Measurements from ENCODE around the gene PPP1R1A.

Gene PPP1R1A

GRCh38 chr12:54616933-54617680, 28.6 kb upstream of the PPP1R1A start:
- Histone ChIP-seq H3K9me3 (ENCODE audit: control insufficient read depth in 1 of 2, low read length in 2 of 2) (no peaks in the 10 kb centered on the region), H3K36me3 (ENCODE audit: control insufficient read depth in 1 of 2, insufficient read depth in 2 of 2, low read length in 2 of 2) (no peaks in the 10 kb centered on the region), H3K4me1 (ENCODE audit: control insufficient read depth in 1 of 2, insufficient read depth in 2 of 2, low read length in 2 of 2) (no peaks in the 10 kb centered on the region), H3K27ac (ENCODE audit: low read length) (no peak overlapping the region), H3K4me3 (ENCODE audit: low read depth in 1 of 2, low read length in 2 of 2) (no peak overlapping the region), H3K27me3 (ENCODE audit: low read depth, low read length) (no peaks in the 10 kb centered on the region)

DNA sequence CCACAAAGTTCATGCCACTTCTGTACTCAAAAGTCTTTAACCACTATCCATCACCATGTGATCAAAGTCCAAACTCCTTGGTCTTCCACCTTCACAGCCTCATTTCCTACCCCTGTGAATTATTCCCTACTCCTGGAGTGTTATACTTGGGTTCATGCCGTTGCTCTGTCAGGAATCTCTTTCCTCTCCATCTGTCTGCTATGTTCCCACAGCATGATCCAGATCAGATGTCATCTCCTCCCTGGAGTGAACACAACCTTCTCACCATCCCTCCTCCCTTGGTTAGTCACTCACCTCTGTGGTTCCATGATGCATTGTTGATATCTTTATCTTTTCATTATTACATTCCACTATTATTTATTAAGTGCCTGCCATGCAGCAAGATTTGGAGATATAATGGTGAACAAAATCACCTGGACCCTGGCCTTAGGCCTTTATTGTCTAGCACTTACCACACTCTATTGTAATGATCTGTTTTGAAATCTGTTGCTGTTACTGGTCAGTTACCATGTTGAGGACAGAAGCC, 23.8 kb upstream of the PPP1R1A start:
- Histone ChIP-seq H3K27me3 (ENCODE audit: low read depth, low read length) (no peaks in the 10 kb centered on the region), H3K36me3 (ENCODE audit: control insufficient read depth in 1 of 2, insufficient read depth in 2 of 2, low read length in 2 of 2) (no peaks in the 10 kb centered on the region), H3K4me1 (ENCODE audit: control insufficient read depth in 1 of 2, insufficient read depth in 2 of 2, low read length in 2 of 2) (no peaks in the 10 kb centered on the region), H3K4me3 (ENCODE audit: low read depth in 1 of 2, low read length in 2 of 2) (no peak overlapping the region), H3K27ac (ENCODE audit: low read length) (no peak overlapping the region), H3K9me3 (ENCODE audit: control insufficient read depth in 1 of 2, low read length in 2 of 2) (no peaks in the 10 kb centered on the region)

DNA sequence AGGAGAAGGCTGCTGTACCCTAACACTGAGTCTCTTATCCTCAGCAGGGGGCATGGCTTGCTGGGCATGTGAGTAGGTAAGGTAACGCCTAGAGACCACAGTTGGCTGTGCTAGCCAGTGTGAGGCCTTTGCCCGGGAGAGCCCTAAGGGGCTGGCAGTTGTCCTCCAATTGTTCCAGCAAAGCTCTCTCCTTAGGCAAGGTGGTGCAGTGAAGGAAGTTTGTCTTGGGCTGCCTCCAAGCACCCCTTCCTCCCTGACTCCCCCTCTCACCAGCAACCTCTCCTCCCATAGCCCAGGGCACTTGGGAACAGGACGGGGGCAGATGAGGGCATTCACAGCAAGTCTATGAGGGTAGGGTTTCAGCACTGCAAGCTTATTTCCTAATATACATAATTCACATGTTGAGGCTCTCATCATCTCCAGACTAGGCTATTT, 23.3 kb upstream of the PPP1R1A start:
- H3K27ac ChIP-seq (ENCODE audit: low read length) = no peak overlapping the region
- H3K4me1 ChIP-seq (ENCODE audit: control insufficient read depth in 1 of 2, insufficient read depth in 2 of 2, low read length in 2 of 2) = no peaks in the 10 kb centered on the region
- no peaks in the 10 kb centered on the region for H3K27me3 ChIP-seq (ENCODE audit: low read depth, low read length)
- H3K4me3 ChIP-seq (ENCODE audit: low read depth in 1 of 2, low read length in 2 of 2) = no peak overlapping the region
- H3K36me3 ChIP-seq (ENCODE audit: control insufficient read depth in 1 of 2, insufficient read depth in 2 of 2, low read length in 2 of 2) = no peaks in the 10 kb centered on the region
- no peaks in the 10 kb centered on the region for H3K9me3 ChIP-seq (ENCODE audit: control insufficient read depth in 1 of 2, low read length in 2 of 2)

- Histone ChIP-seq H3K27me3 (ENCODE audit: low read depth, low read length) (no peaks in the 10 kb centered on the region), H3K9me3 (ENCODE audit: control insufficient read depth in 1 of 2, low read length in 2 of 2) (no peaks in the 10 kb centered on the region), H3K27ac (ENCODE audit: low read length) (no peak overlapping the region), H3K36me3 (ENCODE audit: control insufficient read depth in 1 of 2, insufficient read depth in 2 of 2, low read length in 2 of 2) (no peaks in the 10 kb centered on the region), H3K4me1 (ENCODE audit: control insufficient read depth in 1 of 2, insufficient read depth in 2 of 2, low read length in 2 of 2) (no peaks in the 10 kb centered on the region), H3K4me3 (ENCODE audit: low read depth in 1 of 2, low read length in 2 of 2) (no peak overlapping the region)
These were observed 20.3 kb upstream of the PPP1R1A start for GRCh38 chr12:54608769-54609168.

DNA sequence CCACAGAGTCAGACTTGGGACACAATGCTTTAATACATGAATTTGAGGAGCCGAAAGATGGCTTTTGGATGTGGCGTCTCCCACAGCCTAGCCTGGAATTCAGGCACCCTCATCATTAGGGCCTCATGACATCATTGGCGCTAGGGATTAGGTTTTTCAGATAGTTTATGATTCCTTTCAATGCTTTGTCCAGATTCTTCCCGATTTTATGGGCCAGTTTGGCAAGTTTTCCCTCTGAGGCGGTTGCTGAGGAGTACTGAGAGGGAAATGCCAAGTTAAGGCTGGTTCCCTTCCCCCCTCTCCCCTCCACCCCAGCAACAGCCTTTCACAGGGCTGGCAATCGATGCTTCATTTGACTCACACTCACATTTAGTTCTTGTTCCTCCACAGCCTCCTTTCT, 19.7 kb upstream of the PPP1R1A start:
- H3K36me3 ChIP-seq (ENCODE audit: control insufficient read depth in 1 of 2, insufficient read depth in 2 of 2, low read length in 2 of 2) = no peaks in the 10 kb centered on the region

GRCh38 chr12:54606556-54606955, 18.1 kb upstream of the PPP1R1A start:
- Histone ChIP-seq H3K36me3 (ENCODE audit: control insufficient read depth in 1 of 2, insufficient read depth in 2 of 2, low read length in 2 of 2) (no peaks in the 10 kb centered on the region), H3K4me3 (ENCODE audit: low read depth in 1 of 2, low read length in 2 of 2) (no peak overlapping the region), H3K27ac (ENCODE audit: low read length) (no peak overlapping the region), H3K27me3 (ENCODE audit: low read depth, low read length) (no peaks in the 10 kb centered on the region), H3K4me1 (ENCODE audit: control insufficient read depth in 1 of 2, insufficient read depth in 2 of 2, low read length in 2 of 2) (no peaks in the 10 kb centered on the region), H3K9me3 (ENCODE audit: control insufficient read depth in 1 of 2, low read length in 2 of 2) (no peaks in the 10 kb centered on the region)

More for the DNA sequence above, 19.7 kb upstream of the PPP1R1A start:
- Histone ChIP-seq H3K27ac (ENCODE audit: low read length) (no peak overlapping the region), H3K9me3 (ENCODE audit: control insufficient read depth in 1 of 2, low read length in 2 of 2) (no peaks in the 10 kb centered on the region), H3K4me3 (ENCODE audit: low read depth in 1 of 2, low read length in 2 of 2) (no peak overlapping the region), H3K4me1 (ENCODE audit: control insufficient read depth in 1 of 2, insufficient read depth in 2 of 2, low read length in 2 of 2) (no peaks in the 10 kb centered on the region), H3K27me3 (ENCODE audit: low read depth, low read length) (no peaks in the 10 kb centered on the region)

DNA sequence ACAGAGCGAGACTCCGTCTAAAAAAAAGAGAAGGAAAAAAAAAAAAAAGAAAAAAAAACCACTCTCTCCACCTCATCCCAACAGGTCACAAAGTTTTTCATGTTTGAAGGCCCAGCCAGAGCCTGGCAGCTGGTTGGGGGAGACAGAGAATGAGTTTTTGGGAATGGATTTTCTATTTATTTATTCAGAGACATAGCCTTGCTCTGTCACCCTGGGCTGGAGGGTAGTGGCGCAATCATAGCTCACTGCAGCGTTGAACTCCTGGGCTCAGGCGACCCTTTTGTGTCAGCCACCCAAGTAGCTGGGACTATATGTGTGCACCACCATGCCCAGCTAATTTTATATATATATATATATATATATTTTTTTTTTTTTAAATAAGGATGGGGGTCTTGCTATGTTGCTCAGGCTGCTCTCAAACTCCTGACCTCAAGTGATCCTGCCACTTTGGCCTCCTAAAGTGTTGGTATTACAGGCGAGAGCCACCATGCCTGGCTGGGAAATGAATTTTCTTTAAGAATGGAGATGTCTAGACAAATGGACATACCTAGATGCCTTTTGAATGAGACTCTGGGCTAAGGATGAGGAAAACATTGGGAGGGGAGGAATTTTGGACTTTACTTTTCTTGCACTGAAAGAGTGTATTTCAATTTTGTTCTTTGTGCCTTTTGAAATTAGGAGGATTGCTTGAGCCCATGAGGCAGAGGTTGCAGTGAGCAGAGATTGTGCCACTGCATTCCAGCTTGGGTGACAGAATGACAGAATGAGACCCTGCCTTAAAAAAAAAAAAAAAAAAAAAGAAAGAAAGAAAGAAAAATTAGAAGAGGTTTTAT, 16.9 kb upstream of the PPP1R1A start:
- Histone ChIP-seq H3K9me3 (ENCODE audit: control insufficient read depth in 1 of 2, low read length in 2 of 2) (no peaks in the 10 kb centered on the region), H3K4me3 (ENCODE audit: low read depth in 1 of 2, low read length in 2 of 2) (no peak overlapping the region), H3K27me3 (ENCODE audit: low read depth, low read length) (no peaks in the 10 kb centered on the region), H3K4me1 (ENCODE audit: control insufficient read depth in 1 of 2, insufficient read depth in 2 of 2, low read length in 2 of 2) (no peaks in the 10 kb centered on the region), H3K36me3 (ENCODE audit: control insufficient read depth in 1 of 2, insufficient read depth in 2 of 2, low read length in 2 of 2) (no peaks in the 10 kb centered on the region), H3K27ac (ENCODE audit: low read length) (no peak overlapping the region)

DNA sequence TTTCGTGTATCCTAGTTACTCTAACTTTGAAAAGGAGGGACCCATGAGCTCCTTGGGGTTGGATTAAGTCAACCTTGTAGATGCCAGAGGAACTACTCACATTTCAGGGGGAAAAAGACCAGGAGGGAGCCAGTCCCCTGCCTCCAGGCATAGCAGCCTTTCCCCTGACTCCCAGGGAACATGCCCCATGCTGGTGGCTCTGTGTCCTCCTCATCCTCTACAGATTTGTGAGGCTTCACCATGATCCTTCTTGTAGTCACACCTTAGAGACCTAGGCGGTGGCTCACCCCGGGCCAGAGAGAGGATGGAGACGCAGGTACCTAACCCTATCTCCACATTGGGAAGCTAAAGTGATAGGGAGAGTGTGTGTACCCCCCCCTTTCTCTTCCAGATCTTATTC, 16.0 kb upstream of the PPP1R1A start:
- H3K27me3 ChIP-seq (ENCODE audit: low read depth, low read length) = no peaks in the 10 kb centered on the region
- no peaks in the 10 kb centered on the region for H3K9me3 ChIP-seq (ENCODE audit: control insufficient read depth in 1 of 2, low read length in 2 of 2)
- no peak overlapping the region for H3K27ac ChIP-seq (ENCODE audit: low read length)
- H3K36me3 ChIP-seq (ENCODE audit: control insufficient read depth in 1 of 2, insufficient read depth in 2 of 2, low read length in 2 of 2) = no peaks in the 10 kb centered on the region
- H3K4me1 ChIP-seq (ENCODE audit: control insufficient read depth in 1 of 2, insufficient read depth in 2 of 2, low read length in 2 of 2) = no peaks in the 10 kb centered on the region
- no peak overlapping the region for H3K4me3 ChIP-seq (ENCODE audit: low read depth in 1 of 2, low read length in 2 of 2)

GRCh38 chr12:54603872-54604271, 15.4 kb upstream of the PPP1R1A start:
- no peaks in the 10 kb centered on the region for H3K4me1 ChIP-seq (ENCODE audit: control insufficient read depth in 1 of 2, insufficient read depth in 2 of 2, low read length in 2 of 2)
- H3K9me3 ChIP-seq (ENCODE audit: control insufficient read depth in 1 of 2, low read length in 2 of 2) = no peaks in the 10 kb centered on the region
- H3K27ac ChIP-seq (ENCODE audit: low read length) = no peak overlapping the region
- H3K36me3 ChIP-seq (ENCODE audit: control insufficient read depth in 1 of 2, insufficient read depth in 2 of 2, low read length in 2 of 2) = no peaks in the 10 kb centered on the region
- no peak overlapping the region for H3K4me3 ChIP-seq (ENCODE audit: low read depth in 1 of 2, low read length in 2 of 2)
- H3K27me3 ChIP-seq (ENCODE audit: low read depth, low read length) = no peaks in the 10 kb centered on the region

DNA sequence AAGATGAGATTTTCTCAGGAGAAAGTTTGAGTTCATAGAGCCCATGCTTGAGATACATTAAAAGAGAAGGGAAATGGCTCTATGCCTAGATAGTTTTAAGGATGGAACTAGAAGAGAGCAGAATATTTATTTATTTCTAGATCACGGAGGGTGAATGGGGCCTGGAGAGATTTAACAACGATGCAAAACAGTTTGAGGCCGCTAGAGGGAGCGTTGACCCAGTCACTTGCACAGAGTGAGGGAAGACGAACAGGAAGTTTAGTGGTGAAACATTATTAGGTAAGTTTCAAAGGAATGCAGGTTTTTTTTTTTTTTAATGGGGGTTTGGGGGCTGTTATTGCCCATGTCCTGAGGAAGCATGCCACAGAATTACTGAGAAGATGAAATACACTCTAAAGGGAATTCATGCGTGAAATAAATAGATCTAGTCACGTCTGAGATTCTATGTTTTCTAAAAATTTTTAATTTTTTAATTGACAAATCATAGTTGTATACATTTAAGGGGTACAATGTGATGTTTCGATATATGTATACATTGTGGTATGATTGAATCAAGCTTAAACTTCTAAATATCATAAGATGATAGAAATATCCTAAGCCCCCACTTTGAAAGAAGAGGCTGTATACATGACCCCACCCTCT, 14.8 kb upstream of the PPP1R1A start:
- Histone ChIP-seq H3K36me3 (ENCODE audit: control insufficient read depth in 1 of 2, insufficient read depth in 2 of 2, low read length in 2 of 2) (no peaks in the 10 kb centered on the region), H3K27ac (ENCODE audit: low read length) (no peak overlapping the region), H3K27me3 (ENCODE audit: low read depth, low read length) (no peaks in the 10 kb centered on the region), H3K4me1 (ENCODE audit: control insufficient read depth in 1 of 2, insufficient read depth in 2 of 2, low read length in 2 of 2) (no peaks in the 10 kb centered on the region), H3K9me3 (ENCODE audit: control insufficient read depth in 1 of 2, low read length in 2 of 2) (no peaks in the 10 kb centered on the region), H3K4me3 (ENCODE audit: low read depth in 1 of 2, low read length in 2 of 2) (no peak overlapping the region)

GRCh38 chr12:54602661-54603060, 14.2 kb upstream of the PPP1R1A start:
- no peak overlapping the region for H3K4me3 ChIP-seq (ENCODE audit: low read depth in 1 of 2, low read length in 2 of 2)
- no peaks in the 10 kb centered on the region for H3K36me3 ChIP-seq (ENCODE audit: control insufficient read depth in 1 of 2, insufficient read depth in 2 of 2, low read length in 2 of 2)
- no peaks in the 10 kb centered on the region for H3K27me3 ChIP-seq (ENCODE audit: low read depth, low read length)
- H3K4me1 ChIP-seq (ENCODE audit: control insufficient read depth in 1 of 2, insufficient read depth in 2 of 2, low read length in 2 of 2) = no peaks in the 10 kb centered on the region
- no peaks in the 10 kb centered on the region for H3K9me3 ChIP-seq (ENCODE audit: control insufficient read depth in 1 of 2, low read length in 2 of 2)
- H3K27ac ChIP-seq (ENCODE audit: low read length) = no peak overlapping the region

Measured in muscle layer of duodenum (tissue), 2 donors.